Endodermal cell (in vitro differentiated cells): ENCODE measurements around the gene MAN1B1. TPM values are rescaled to one million over a fixed set of nuclear protein-coding genes. Genes with fewer than 3 reads are reported as not detected.

Source experiments
- DNase-seq: peaks from one replicate; pipeline ENCODE4 v3.0.0-alpha.2; 2017
- H3K27ac ChIP-seq: 2 replicates; pipeline ENCODE4 v1.5.1; 2013; ENCODE audit warnings: mild to moderate bottlenecking, low read depth, low read length, moderate library complexity
- H3K27me3 ChIP-seq: 2 replicates; pipeline ENCODE4 v1.6.1; 2013; ENCODE audit warnings: mild to moderate bottlenecking, low read length, moderate library complexity; ENCODE audit not compliant: insufficient read depth, control insufficient read depth, poor library complexity, severe bottlenecking
- H3K36me3 ChIP-seq: 2 replicates; pipeline ENCODE4 v1.7.0; 2013; ENCODE audit warnings: mild to moderate bottlenecking, low read length, moderate library complexity; ENCODE audit not compliant: control insufficient read depth, insufficient read depth
- H3K4me1 ChIP-seq: one replicate; pipeline ENCODE4 v1.7.0; 2013; ENCODE audit warnings: low read length; ENCODE audit not compliant: control insufficient read depth, insufficient read depth
- H3K4me3 ChIP-seq: 2 replicates; pipeline ENCODE4 v1.5.1; 2013; ENCODE audit warnings: mild to moderate bottlenecking, low read length, moderate library complexity
- H3K9ac ChIP-seq: 2 replicates; pipeline ENCODE4 v1.6.1; 2013; ENCODE audit warnings: mild to moderate bottlenecking, low read length, moderate library complexity; ENCODE audit not compliant: poor library complexity, severe bottlenecking; ENCODE audit errors: extremely low read depth
- H3K9me3 ChIP-seq: 2 replicates; pipeline ENCODE4 v1.6.1; 2013; ENCODE audit warnings: mild to moderate bottlenecking, low read length, moderate library complexity; ENCODE audit not compliant: control insufficient read depth
- H3K27ac Mint-ChIP-seq: 2 replicates; pipeline ENCODE4 v1.8.0; 2020; ENCODE audit warnings: mixed read lengths
- H3K27me3 Mint-ChIP-seq: 2 replicates; pipeline ENCODE4 v1.8.0; 2021; ENCODE audit warnings: mild to moderate bottlenecking, mixed read lengths; ENCODE audit not compliant: insufficient read depth
- H3K36me3 Mint-ChIP-seq: 2 replicates; pipeline ENCODE4 v1.8.0; 2020; ENCODE audit warnings: low read depth, mixed read lengths
- H3K4me1 Mint-ChIP-seq: 2 replicates; pipeline ENCODE4 v1.8.0; 2020; ENCODE audit warnings: mixed read lengths
- H3K4me3 Mint-ChIP-seq: 2 replicates; pipeline ENCODE4 v1.8.0; 2020; ENCODE audit warnings: mild to moderate bottlenecking, moderate library complexity, mixed read lengths
- H3K9me3 Mint-ChIP-seq: 2 replicates; pipeline ENCODE4 v1.8.0; 2020; ENCODE audit warnings: mild to moderate bottlenecking, mixed read lengths
- CTCF ChIP-seq: fragments of 200-600 bp; sonication (generic); conservative IDR thresholded peaks from 2 replicates; pipeline ENCODE4 v1.5.0; 2021; ENCODE audit warnings: antibody characterized with exemption, mild to moderate bottlenecking
- WGBS, 2 experiments: methylation state at CpG; one replicate each; pipeline versions ENCODE4 v1.1.5 to v1.1.7; 2013; ENCODE audit warnings: missing lambda C conversion rate in 2 of 2, mixed read lengths in 1 of 2; ENCODE audit not compliant: insufficient coverage in 1 of 2, insufficient read length in 1 of 2; 5-methylcytosine and 5-hydroxymethylcytosine counted together
- long read RNA-seq, 4 experiments: library from polyadenylated mRNA in 2 of 4; library from RNA in 1 of 4; library from capped mRNA in 1 of 4; stranded (forward) in 3 of 4; unstranded in 1 of 4; transcript quantifications; one replicate each; pipeline ENCODE4 v2.0.0, GENCODE V29; 2020 to 2021; ENCODE audit warnings: inconsistent platforms in 1 of 4
- polyA plus RNA-seq, 2 experiments: library from polyadenylated mRNA; stranded (reverse); fragments of 50-300 nt; gene quantifications; one replicate each; pipeline ENCODE4 v1.2.3, GENCODE V29; 2013
- total RNA-seq, 2 donors: library from RNA; stranded (reverse); fragmentation: NEBNext Ultra II Directional in 1 of 2; extraction: Animal tissue kit (Norgen Biotek cat#: 25700) in 1 of 2; gene quantifications; 2 replicates in 1 of 2; 3 replicates in 1 of 2; pipeline ENCODE4 v1.2.1, GENCODE V29; 2021

The MAN1B1 gene
- 10 to 100 TPM; 62.1 to 63.5 TPM for total RNA-seq
- 44.7 TPM for polyA plus RNA-seq (2013, experiment 1 of 2)
- polyA plus RNA-seq (2013, experiment 2 of 2): 43.9 TPM
- long read RNA-seq, experiment 1, full-length matches to known transcripts: 15 of 23 reads
- long read RNA-seq, experiment 1, partial matches to known transcripts: 6 of 23 reads
- long read RNA-seq, experiment 1, other reads (novel, unspliced or antisense): 2 of 23 reads
- long read RNA-seq, experiment 2, full-length matches to known transcripts: 146 of 176 reads
- long read RNA-seq, experiment 2, partial matches to known transcripts: 8 of 176 reads
- long read RNA-seq, experiment 2, other reads (novel, unspliced or antisense): 22 of 176 reads
- long read RNA-seq, experiment 3, full-length matches to known transcripts: 521 of 585 reads
- long read RNA-seq, experiment 3, partial matches to known transcripts: 11 of 585 reads
- long read RNA-seq, experiment 3, other reads (novel, unspliced or antisense): 53 of 585 reads
- long read RNA-seq, experiment 4, full-length matches to known transcripts: 25 of 33 reads
- long read RNA-seq, experiment 4, partial matches to known transcripts: 5 of 33 reads
- long read RNA-seq, experiment 4, other reads (novel, unspliced or antisense): 3 of 33 reads

GRCh38 chr9:137086531-137087408 lies at the start of gene MAN1B1:
Gene MAN1B1 (plus strand): TSS chr9:137086985. CDS start chr9:137087000, 15 bp downstream.
- H3K4me1 Mint-ChIP-seq: peaks cover 10% of the 10 kb centered on the region
- DNase-seq: peak; percentile 99
- peaks cover 6% of the 10 kb centered on the region for H3K27me3 Mint-ChIP-seq
- H3K9me3 ChIP-seq: no peaks in the 10 kb centered on the region
- 0% methylated on average over 64 to 101 of the region's 101 CpGs for whole genome bisulfite sequencing, 2 experiments
- peak within 1 kb of the TSS; percentile 60 for H3K9ac ChIP-seq
- no peaks in the 10 kb centered on the region for H3K9me3 Mint-ChIP-seq
- H3K36me3 Mint-ChIP-seq: peaks cover 18% of the 10 kb centered on the region
- H3K4me3 ChIP-seq: peak within 1 kb of the TSS; percentile 95
- peak within 1 kb of the TSS; percentile 49 for H3K27ac ChIP-seq
- H3K4me3 Mint-ChIP-seq: peak within 1 kb of the TSS; percentile 75
- peaks cover 18% of the 10 kb centered on the region for H3K36me3 ChIP-seq
- peak within 1 kb of the TSS; percentile 85 for H3K27ac Mint-ChIP-seq
- H3K27me3 ChIP-seq: no peaks in the 10 kb centered on the region
- TF ChIP-seq CTCF: no peak
- no peaks in the 10 kb centered on the region for H3K4me1 ChIP-seq

- H3K27me3 ChIP-seq: peaks cover 3% of the 10 kb centered on the region
- H3K9me3 ChIP-seq: no peaks in the 10 kb centered on the region
- H3K27ac Mint-ChIP-seq: no peak overlapping the region
- no peak overlapping the region for H3K4me3 ChIP-seq
- peaks cover 12% of the 10 kb centered on the region for H3K36me3 Mint-ChIP-seq
- no peak overlapping the region for H3K27ac ChIP-seq
- no peaks in the 10 kb centered on the region for H3K4me1 Mint-ChIP-seq
- H3K9ac ChIP-seq: no peak overlapping the region
- peaks cover 2% of the 10 kb centered on the region for H3K27me3 Mint-ChIP-seq
- H3K9me3 Mint-ChIP-seq: no peaks in the 10 kb centered on the region
- no peak overlapping the region for H3K4me3 Mint-ChIP-seq
- H3K4me1 ChIP-seq: no peaks in the 10 kb centered on the region
- WGBS, 2 experiments: 92 to 95% methylated on average over 6 to 13 of the region's 13 CpGs
- no peak for DNase-seq
- TF ChIP-seq CTCF: no peak
- H3K36me3 ChIP-seq: peaks cover 10% of the 10 kb centered on the region
Measured at GRCh38 chr9:137037035-137037434, 49.8 kb upstream of the MAN1B1 start.

DNA sequence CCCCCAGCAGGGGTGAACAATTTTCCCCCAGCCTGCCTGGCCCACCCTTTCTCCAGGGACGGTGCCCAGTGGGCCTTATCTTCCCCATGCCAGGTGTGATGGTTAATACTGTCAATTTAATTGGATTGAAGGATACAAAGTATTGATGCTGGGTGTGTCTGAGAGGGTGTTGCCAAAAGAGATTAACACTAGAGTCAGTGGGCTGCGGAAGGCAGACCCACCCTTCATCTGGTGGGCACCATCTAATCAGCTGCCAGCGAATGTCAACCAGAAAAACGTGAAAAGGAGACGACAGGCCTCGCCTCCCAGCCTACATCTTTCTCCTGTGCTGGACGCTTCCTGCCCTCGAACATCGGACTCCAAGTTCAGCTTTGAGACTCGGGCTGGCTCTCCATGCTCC lies 49.3 kb upstream of the MAN1B1 start:
- peaks cover 10% of the 10 kb centered on the region for H3K36me3 ChIP-seq
- DNase-seq: no peak
- no peak overlapping the region for H3K4me3 ChIP-seq
- H3K4me1 ChIP-seq: no peaks in the 10 kb centered on the region
- no peak overlapping the region for H3K27ac ChIP-seq
- peaks cover 3% of the 10 kb centered on the region for H3K27me3 ChIP-seq
- Mint-ChIP-seq H3K9me3 (no peaks in the 10 kb centered on the region), H3K27me3 (peaks cover 2% of the 10 kb centered on the region), H3K4me3 (no peak overlapping the region), H3K36me3 (peaks cover 12% of the 10 kb centered on the region), H3K27ac (no peak overlapping the region), H3K4me1 (no peaks in the 10 kb centered on the region)
- H3K9me3 ChIP-seq: no peaks in the 10 kb centered on the region
- 93 to 100% methylated on average over 8 to 10 of the region's 10 CpGs for WGBS, 2 experiments
- no peak for TF ChIP-seq CTCF
- no peak overlapping the region for H3K9ac ChIP-seq
